ENCODE data around the gene PBX3. TPM values are rescaled to one million over a fixed set of nuclear protein-coding genes. Genes with fewer than 3 reads are reported as not detected.
"Not testable (repeated sequence)": the region's sequence is repeated elsewhere in the genome, so short reads cannot be mapped to it uniquely, and the experiment has no call there.

PBX3 gene
- total and polyA plus RNA-seq, 9 donors, result 52.6 to 199 (median 119) TPM

- Histone ChIP-seq H3K27ac (no peak overlapping the region), H3K36me3 (no peaks in the 10 kb centered on the region), H3K9me3 (no peaks in the 10 kb centered on the region), H3K4me3 (no peak overlapping the region), H3K27me3 (no peaks in the 10 kb centered on the region), H3K4me1 (ENCODE audit: insufficient read depth) (no peaks in the 10 kb centered on the region)
- intact Hi-C loops (cut with DNase I), result no loop called here
- TF ChIP-seq EP300 (IDR thresholded peaks at IDR 0.05), result no peak
- TF ChIP-seq POLR2A (IDR thresholded peaks at IDR 0.05), result no peak
- TF ChIP-seq, protein P1, sequence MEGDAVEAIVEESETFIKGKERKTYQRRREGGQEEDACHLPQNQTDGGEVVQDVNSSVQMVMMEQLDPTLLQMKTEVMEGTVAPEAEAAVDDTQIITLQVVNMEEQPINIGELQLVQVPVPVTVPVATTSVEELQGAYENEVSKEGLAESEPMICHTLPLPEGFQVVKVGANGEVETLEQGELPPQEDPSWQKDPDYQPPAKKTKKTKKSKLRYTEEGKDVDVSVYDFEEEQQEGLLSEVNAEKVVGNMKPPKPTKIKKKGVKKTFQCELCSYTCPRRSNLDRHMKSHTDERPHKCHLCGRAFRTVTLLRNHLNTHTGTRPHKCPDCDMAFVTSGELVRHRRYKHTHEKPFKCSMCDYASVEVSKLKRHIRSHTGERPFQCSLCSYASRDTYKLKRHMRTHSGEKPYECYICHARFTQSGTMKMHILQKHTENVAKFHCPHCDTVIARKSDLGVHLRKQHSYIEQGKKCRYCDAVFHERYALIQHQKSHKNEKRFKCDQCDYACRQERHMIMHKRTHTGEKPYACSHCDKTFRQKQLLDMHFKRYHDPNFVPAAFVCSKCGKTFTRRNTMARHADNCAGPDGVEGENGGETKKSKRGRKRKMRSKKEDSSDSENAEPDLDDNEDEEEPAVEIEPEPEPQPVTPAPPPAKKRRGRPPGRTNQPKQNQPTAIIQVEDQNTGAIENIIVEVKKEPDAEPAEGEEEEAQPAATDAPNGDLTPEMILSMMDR (IDR thresholded peaks at IDR 0.05), result no peak
- DNase-seq, result no peak
These were observed 20.2 kb downstream of the PBX3 start for GRCh38 chr9:125767349-125767748.

DNA sequence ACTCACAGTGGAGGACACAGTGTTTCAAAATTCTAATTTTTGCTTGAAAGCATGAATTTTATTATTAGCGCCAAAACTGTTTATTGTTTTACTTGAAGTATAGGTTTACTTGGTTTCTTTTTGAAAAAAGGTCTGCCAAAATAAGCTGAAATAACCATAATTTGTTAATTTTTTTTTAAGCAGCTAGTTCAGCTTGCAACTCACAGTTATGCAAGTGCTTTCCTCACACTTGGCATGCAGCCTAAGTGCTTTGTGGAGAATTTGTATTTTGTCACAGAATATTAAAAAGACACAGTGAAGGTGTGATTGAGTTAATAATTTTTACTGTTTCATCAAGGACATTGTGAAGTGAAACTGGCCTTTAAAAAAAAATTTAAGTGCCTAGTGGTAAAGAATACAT is 21.6 kb downstream of the PBX3 start:
- H3K4me1 ChIP-seq (ENCODE audit: insufficient read depth), result no peaks in the 10 kb centered on the region
- TF ChIP-seq, protein P1 (IDR thresholded peaks at IDR 0.05), result no peak
- TF ChIP-seq POLR2A (IDR thresholded peaks at IDR 0.05), result no peak
- TF ChIP-seq EP300 (IDR thresholded peaks at IDR 0.05), result no peak
- whole genome bisulfite sequencing, 3 donors, result 98 to 100% (median 99%) methylated on average over 1 of the region's 1 CpG
- DNase-seq, result peak in 1 of 5 donors; percentile 45
- no peaks in the 10 kb centered on the region for H3K27me3 ChIP-seq
- H3K9me3 ChIP-seq, result no peaks in the 10 kb centered on the region
- H3K27ac ChIP-seq, result no peak overlapping the region
- H3K4me3 ChIP-seq, result no peak overlapping the region
- intact Hi-C loops (cut with DNase I), result no loop called here
- no peaks in the 10 kb centered on the region for H3K36me3 ChIP-seq

DNA sequence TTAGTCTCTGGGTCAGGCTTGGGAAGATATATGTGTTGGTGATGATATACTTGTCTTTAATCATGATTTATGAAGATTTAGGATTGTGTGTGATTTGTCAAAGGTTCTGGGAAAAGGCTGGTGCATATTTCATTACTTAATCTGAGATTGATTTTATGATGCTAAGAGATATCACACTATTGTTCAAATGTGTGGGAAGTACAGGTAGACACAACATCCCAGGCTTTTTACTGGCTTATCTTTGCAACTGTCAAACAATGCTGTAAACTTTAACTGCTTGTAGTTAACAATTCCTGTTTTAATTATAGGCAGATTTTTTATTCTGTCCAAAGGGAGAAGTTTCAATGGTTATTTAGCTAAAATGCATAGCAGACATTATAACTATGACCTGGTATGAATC is 23.9 kb downstream of the PBX3 start:
- intact Hi-C loops (cut with DNase I), result no loop called here
- no peak overlapping the region for H3K27ac ChIP-seq
- no peaks in the 10 kb centered on the region for H3K36me3 ChIP-seq
- TF ChIP-seq POLR2A (IDR thresholded peaks at IDR 0.05) (no peak), EP300 (IDR thresholded peaks at IDR 0.05) (no peak)
- TF ChIP-seq, protein P1 (IDR thresholded peaks at IDR 0.05), result no peak
- no peak overlapping the region for H3K4me3 ChIP-seq
- no peaks in the 10 kb centered on the region for H3K9me3 ChIP-seq
- no peak for DNase-seq
- H3K27me3 ChIP-seq, result no peaks in the 10 kb centered on the region
- H3K4me1 ChIP-seq (ENCODE audit: insufficient read depth), result no peaks in the 10 kb centered on the region

- H3K27me3 ChIP-seq, result no peaks in the 10 kb centered on the region
- DNase-seq, result no peak
- 85 to 86% (median 85%) methylated on average over 2 of the region's 2 CpGs for WGBS, 3 donors
- intact Hi-C loops (cut with DNase I), result no loop called here
- no peaks in the 10 kb centered on the region for H3K9me3 ChIP-seq
- H3K36me3 ChIP-seq, result no peaks in the 10 kb centered on the region
- H3K27ac ChIP-seq, result no peak overlapping the region
- H3K4me3 ChIP-seq, result no peak overlapping the region
- TF ChIP-seq POLR2A (IDR thresholded peaks at IDR 0.05) (no peak), EP300 (IDR thresholded peaks at IDR 0.05) (no peak)
- TF ChIP-seq, protein P1 (IDR thresholded peaks at IDR 0.05), result no peak
- H3K4me1 ChIP-seq (ENCODE audit: insufficient read depth), result no peaks in the 10 kb centered on the region
These were observed 25.6 kb downstream of the PBX3 start for GRCh38 chr9:125772740-125773139.

DNA sequence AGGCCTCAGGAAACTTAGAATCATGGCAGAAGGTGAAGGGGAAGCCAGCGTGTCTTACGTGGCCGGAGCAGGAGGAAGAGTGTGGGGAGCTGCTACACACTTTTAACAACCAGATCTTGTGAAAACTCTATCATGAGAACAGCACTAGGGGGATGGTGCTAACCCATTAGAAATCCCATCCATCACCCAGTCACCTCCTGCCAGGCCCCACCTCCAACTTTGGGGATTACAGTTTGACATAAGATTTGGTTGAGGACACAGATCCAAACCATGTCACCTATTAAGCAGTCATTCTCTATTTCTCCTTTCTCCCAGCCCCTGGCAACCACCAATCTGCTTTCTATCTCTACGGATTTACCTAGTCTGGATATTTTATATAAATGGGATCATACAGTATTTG is 26.9 kb downstream of the PBX3 start:
- H3K9me3 ChIP-seq, result no peaks in the 10 kb centered on the region
- no peaks in the 10 kb centered on the region for H3K4me1 ChIP-seq (ENCODE audit: insufficient read depth)
- intact Hi-C loops (cut with DNase I), result no loop called here
- no peak overlapping the region for H3K27ac ChIP-seq
- no peak overlapping the region for H3K4me3 ChIP-seq
- WGBS, 3 donors, result 90 to 94% (median 91%) methylated on average over 4 of the region's 4 CpGs
- TF ChIP-seq POLR2A (IDR thresholded peaks at IDR 0.05), result no peak
- no peaks in the 10 kb centered on the region for H3K27me3 ChIP-seq
- DNase-seq, result no peak
- H3K36me3 ChIP-seq, result no peaks in the 10 kb centered on the region

- H3K27me3 ChIP-seq; H3K4me3 ChIP-seq; intact Hi-C loops (cut with DNase I); DNase-seq; H3K9me3 ChIP-seq; H3K36me3 ChIP-seq; H3K4me1 ChIP-seq (ENCODE audit: insufficient read depth); H3K27ac ChIP-seq: not testable (repeated sequence)
- 89 to 96% (median 93%) methylated on average over 4 of the region's 4 CpGs for WGBS, 3 donors
These were observed 29.6 kb downstream of the PBX3 start for GRCh38 chr9:125776789-125777188.

DNA sequence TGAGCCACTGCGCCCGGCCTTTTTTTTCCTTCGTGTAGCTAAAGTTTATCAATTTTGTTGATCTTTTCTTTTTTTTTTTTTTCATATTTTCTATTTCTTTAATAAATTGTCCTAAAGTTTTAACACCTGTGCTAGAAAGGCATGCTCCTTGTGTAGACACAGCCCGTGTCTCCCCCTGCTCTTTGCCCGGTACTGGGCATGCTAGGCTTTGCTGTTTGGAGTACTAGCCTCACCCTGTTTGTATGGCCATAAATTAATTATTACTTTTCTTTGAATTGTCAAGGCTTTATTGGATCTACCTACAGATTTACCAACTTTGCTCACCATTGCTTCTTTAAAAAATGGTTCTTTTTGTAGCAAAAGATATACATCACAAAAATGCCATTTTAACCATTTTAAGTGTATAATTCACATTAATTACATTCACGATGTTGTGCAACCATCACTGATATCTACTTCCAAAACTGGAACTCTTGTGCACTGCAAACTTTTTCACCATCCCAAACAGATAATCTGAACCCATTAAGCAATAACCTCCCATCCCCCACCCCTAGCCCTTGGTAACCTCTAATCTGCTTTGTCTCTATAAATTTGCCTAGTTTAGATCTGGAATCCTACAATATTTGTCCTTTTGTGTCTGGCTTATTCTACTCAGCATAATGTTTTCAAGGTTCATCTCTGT is 31.5 kb downstream of the PBX3 start:
- H3K27me3 ChIP-seq; intact Hi-C loops (cut with DNase I); H3K9me3 ChIP-seq; H3K4me1 ChIP-seq (ENCODE audit: insufficient read depth); H3K27ac ChIP-seq; H3K4me3 ChIP-seq; DNase-seq; H3K36me3 ChIP-seq: not testable (repeated sequence)
- 90 to 96% (median 94%) methylated on average over 5 of the region's 6 CpGs for WGBS, 3 donors

DNA sequence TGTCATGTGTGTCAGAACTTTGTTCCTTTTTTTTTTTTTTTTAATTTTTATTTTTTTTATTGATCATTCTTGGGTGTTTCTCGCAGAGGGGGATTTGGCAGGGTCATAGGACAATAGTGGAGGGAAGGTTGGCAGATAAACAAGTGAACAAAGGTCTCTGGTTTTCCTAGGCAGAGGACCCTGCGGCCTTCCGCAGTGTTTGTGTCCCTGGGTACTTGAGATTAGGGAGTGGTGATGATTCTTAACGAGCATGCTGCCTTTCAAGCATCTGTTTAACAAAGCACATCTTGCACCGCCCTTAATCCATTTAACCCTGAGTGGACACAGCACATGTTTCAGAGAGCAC is 32.0 kb downstream of the PBX3 start:
- H3K27ac ChIP-seq; H3K4me1 ChIP-seq (ENCODE audit: insufficient read depth); intact Hi-C loops (cut with DNase I); H3K36me3 ChIP-seq; H3K27me3 ChIP-seq; H3K9me3 ChIP-seq; DNase-seq; H3K4me3 ChIP-seq: not testable (repeated sequence)
- WGBS, 3 donors, result 100% methylated on average over 1 of the region's 5 CpGs; no CpG with 5 or more reads in 1 of the 3 donors

Data from ovary (tissue), 9 donors.